ENCODE measurements around the gene ZNF496. TPM values are rescaled to one million over a fixed set of nuclear protein-coding genes. Genes with fewer than 3 reads are reported as not detected.
"Not testable (repeated sequence)": the region's sequence is repeated elsewhere in the genome, so short reads cannot be mapped to it uniquely, and the experiment has no call there.

The ZNF496 gene
- polyA plus RNA-seq (ENCODE audit: insufficient read depth in 1 of 5, insufficient read length in 5 of 5, low replicate concordance in 1 of 5): 10 to 100 TPM; 28.5 to 40.5 (median 37.4) TPM
- long read RNA-seq, donor 1, full-length matches to known transcripts: 7 of 13 reads
- long read RNA-seq, donor 1, partial matches to known transcripts: 0 of 13 reads
- long read RNA-seq, donor 1, other reads (novel, unspliced or antisense): 6 of 13 reads
- long read RNA-seq, donor 2, full-length matches to known transcripts: 1 of 1 reads
- long read RNA-seq, donor 2, partial matches to known transcripts: 0 of 1 reads
- long read RNA-seq, donor 2, other reads (novel, unspliced or antisense): 0 of 1 reads
- long read RNA-seq, donor 3, full-length matches to known transcripts: 3 of 10 reads
- long read RNA-seq, donor 3, partial matches to known transcripts: 7 of 10 reads
- long read RNA-seq, donor 3, other reads (novel, unspliced or antisense): 0 of 10 reads
- long read RNA-seq, donor 4, full-length matches to known transcripts: 9 of 9 reads
- long read RNA-seq, donor 4, partial matches to known transcripts: 0 of 9 reads
- long read RNA-seq, donor 4, other reads (novel, unspliced or antisense): 0 of 9 reads
- long read RNA-seq, donor 5, partial matches to known transcripts: 8 of 20 reads
- long read RNA-seq, donor 5, other reads (novel, unspliced or antisense): 9 of 20 reads
- long read RNA-seq, donor 6, full-length matches to known transcripts: 2 of 7 reads
- long read RNA-seq, donor 6, partial matches to known transcripts: 0 of 7 reads
- long read RNA-seq, donor 6, other reads (novel, unspliced or antisense): 5 of 7 reads
- long read RNA-seq, donor 7, full-length matches to known transcripts: 4 of 10 reads
- long read RNA-seq, donor 7, partial matches to known transcripts: 6 of 10 reads
- long read RNA-seq, donor 7, other reads (novel, unspliced or antisense): 0 of 10 reads
- long read RNA-seq, donor 8, full-length matches to known transcripts: 2 of 2 reads
- long read RNA-seq, donor 8, partial matches to known transcripts: 0 of 2 reads
- long read RNA-seq, donor 8, other reads (novel, unspliced or antisense): 0 of 2 reads

DNA sequence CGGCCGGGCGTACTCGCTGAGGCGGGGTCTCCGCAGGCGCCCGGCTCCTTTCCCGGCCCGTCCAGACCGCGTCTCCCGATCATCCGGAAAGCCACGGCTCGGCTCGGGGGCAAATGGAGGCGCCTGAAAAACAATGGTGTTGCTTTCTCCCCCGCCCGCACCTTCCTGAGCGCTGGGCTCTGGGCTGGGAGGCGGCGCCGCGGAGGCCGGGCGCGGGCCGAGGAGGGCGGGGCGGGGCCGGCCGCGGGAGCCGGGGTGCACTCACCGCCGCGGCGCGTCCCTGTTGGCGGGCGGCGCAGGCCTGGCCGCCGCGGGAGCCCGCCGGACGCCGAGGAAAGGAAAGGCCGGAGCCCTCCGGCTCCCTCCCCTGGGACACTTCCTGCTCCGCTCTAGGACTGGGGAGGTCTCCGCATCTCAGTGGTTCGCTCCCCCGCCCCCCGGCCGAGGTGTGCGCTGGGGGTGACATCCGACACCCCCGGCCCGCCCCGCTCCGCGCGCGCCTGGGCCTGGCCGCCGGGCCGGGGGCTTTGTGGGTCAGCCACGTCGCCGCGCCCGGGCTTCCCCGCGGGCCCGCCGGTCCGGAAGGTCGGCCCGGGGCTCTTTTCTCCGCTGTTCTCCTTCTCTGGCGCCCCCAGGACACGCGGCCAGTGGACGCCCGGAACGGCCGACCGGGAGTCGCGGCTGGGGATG, at the start of gene ZNF496:
TSS of gene ZNF496 (minus strand) at position 343 of the 690 bp plus-strand sequence. CDS start 2,289 bp downstream, outside the sequence.
- peak; percentile 82 to 88 for DNase-seq

DNA sequence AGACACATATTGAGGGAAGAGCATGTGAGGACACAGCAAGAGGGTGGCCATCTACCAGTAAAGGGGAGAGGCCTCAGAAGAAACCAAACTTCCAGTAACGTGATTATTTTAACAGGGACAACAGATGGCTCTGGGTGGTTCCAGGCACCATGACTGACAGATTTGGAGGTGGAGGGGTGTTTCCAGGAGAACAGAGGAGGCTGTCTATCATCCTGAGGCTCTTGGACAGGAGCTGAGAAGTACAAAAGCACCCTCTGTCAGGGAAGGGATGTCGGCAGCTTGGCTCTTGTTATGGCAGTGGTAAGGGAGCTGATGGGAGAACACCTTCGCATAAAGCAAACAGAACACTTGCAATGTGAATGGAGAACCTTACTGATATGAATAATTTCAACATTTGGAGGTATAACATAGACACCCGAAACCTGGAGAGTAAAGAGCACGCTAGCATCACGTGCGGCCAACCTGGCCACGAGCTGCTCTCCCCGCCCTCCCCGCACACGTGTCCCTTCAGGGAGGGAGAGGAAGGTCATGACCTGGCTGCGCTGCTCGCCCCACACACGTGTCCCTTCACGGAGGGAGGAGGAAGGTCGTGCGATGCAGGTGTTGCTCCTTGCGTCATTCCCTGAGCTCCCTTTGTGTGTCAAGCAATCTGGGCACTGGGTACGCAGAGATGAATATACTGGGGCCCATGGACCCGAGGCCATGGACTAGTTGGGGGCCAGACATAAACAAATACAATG, 46.8 kb upstream of the ZNF496 start:
- DNase-seq: no peak

DNA sequence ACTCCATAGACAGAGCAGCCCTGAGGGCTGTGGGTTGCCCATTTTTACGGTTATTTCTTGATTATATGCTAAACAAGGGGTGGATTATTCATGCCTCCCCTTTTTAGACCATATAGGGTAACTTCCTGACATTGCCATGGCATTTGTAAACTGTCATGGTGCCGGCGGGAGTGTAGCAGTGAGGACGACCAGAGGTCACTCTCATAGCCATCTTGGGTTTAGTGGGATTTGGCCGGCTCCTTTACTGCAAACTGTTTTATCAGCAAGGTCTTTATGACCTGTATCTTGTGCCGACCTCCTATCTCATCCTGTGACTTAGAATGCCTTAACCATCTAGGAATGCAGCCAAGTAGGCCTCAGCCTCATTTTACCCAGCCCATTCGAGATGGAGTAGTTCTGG, 46.0 kb upstream of the ZNF496 start:
- not testable (repeated sequence) for DNase-seq

DNA sequence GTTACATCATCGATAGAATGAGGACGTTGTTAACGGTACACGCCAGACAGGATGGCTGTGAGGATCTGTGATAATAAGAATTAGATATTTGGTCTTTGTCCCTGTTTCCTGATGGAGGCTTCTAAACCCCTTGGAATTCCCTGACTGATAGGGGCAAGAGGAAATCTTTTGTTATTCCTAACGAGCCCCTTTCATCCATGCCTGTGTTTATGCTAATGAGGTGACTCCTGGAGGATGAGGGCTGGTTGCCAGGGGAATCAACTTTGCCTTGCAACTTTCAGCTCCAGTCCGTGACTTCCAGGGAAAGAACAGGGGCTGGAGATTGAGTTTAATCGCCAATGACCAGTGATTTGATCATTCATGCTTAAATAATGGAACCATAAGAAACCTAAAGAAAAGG, 45.0 kb upstream of the ZNF496 start:
- DNase-seq: no peak

DNA sequence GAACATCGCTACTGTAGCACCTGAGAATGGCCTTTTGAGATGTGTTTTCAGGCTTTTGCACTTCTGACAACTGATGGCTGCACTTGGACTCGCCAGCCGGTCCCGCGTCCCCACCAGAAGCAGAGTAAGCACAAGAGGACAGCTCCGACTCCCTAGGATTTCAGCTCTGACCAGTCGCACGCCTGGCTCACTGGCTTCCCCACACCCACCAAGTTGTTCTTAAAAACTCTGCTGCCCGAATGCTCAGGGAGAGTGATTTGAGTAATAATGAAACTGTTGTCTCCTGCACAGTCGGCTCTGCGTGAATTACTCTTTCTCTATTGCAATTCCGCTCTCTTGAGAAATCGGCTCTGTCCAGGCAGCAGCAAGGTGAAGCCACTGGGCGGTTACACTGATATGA, 44.1 kb upstream of the ZNF496 start:
- DNase-seq: no peak

DNA sequence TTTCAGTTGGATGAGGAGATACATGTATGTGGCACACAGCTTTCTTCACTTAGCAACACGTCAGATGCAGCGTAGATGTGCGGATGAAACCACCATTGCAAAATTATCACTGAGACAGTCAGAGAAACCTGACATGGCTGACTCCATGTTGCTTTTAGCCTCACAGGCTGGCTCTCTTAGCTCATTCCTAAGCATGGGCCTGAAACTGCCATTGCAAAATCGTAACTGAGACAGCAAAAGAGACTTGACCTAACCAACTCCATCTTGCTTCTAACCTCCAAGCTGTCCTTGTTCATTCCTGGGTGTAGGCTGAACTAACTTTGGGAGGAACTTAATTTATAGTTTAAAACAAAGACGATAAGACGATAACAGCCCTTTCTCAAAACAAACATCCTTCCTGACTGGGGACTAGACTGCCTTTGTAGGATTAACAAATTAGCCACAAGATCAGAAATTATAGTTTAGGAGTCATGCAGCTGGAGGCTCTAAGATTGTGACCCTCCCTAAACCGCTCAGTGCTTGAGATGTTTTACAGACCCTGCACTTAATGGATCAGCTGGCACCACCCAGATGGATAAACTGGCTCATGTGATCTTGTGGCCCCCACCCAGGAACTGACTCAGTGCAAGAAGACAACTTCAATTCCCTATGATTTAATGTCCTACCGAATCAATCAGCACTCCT, 43.1 kb upstream of the ZNF496 start:
- not testable (repeated sequence) for DNase-seq

DNA sequence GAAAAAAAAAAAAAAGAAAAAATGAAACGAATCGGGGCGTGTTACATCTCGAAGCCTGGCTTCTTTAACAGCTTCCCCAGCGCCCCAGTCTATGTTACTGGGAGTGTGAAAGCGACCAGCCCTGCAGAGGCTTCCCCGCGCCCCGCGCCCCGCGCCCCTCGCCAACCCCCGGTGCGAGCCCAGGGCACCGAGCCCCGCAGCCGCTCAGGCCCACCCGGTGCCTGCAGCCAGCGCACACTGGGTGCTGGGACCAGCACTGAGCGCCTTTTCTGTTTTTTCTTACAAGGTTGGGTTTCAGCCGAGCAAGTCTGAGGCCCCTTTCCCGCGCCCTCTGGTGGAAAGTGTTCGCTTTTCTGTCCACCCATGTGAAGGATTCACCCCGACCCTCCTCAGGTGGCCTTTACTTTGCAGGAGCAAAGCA, 42.1 kb upstream of the ZNF496 start:
- peak in 1 of 2 donors; percentile 25 for DNase-seq

DNA sequence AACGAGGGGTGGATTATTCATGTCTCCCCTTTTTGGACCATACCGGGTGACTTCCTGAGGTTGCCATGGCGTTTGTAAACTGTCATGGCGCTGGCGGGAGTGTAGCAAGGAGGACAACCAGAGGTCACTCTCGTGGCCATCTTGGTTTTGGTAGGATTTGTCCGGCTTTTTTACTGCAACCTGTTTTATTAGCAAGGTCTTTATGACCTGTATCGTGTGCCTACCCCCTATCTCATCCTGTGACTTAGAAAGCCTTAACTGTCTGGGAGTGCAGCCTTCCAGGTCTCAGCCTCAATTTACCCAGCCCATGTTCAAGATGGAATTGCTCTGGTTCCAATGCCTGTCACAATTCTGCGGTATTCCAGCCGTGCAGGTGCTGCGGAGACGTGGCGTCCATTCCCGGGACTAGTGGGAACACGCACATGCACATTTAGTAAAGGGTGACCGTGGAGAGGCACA, 40.2 kb upstream of the ZNF496 start:
- no peak for DNase-seq

DNA sequence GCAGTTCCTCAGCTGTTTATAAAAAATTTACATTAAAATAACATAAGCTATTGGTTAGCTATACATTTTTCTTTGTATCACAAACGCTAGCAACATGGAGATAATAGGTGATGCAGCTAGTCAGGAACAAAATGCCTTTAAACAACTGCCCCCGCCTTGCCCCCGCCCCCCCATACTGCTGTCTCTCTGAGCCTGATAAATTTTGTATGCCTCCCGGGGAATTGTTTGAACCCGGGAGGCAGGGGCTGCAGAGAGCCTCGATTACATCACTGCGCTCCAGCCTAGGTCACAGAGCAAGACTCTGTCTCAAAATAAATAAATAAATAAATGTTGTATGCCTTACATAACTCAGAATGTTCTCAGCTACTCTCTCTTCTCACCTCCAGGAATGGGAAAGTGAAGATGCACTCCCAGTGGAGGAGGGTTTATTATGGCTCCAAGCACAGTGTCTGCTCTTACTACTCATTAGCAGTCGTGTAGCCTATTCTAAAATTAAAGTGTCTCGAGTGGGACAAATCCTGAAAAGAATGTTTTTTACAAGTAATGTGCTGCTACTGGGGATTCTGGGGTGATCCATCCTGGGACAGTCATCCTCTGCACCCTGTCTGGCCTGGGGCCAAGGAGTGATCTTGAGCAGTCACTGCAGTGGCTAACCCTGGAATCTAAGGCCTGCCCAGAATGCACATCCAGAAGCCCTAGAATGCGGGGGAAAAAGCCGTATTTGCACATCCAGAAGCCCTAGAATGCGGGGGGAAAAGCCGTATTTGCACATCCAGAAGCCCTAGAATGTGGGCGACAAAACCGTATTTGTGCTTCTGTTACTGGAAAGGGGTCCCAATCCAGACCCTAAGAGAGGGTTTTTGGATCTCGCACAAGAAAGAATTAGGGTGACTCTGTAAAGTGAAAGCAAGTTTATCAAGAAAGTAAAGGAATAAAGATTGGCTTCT, 39.4 kb upstream of the ZNF496 start:
- DNase-seq: no peak

DNA sequence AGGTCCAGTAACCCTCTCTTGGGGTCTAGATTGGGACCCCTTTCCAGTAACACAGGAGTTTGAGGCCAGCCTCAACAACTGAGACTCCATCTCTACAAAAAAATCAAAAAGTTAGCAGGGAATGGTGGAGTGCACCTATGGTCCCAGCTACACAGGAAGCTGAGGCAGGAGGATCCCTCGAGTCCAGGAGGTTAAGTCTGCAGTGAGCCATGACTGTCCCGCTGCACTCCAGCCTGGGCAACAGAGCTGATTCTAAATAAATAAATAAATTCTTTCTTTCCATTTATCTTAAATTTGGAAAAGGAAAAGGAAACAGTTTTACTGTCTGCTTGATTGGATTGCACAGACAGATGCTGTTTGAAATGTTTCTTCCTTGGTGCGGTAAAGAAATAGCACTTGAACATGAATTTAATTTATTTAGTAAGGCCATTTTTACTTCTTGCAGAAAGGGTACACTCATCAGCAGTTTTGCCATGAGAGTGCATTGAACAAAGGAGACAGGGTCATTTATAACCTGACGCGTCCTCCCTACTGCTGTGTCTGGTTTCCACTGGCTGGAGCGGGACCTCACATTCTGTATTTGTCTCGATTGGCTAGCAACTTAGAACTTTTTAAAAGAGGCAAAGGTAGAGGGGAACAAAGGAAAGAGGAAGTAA, 37.0 kb upstream of the ZNF496 start:
- no peak for DNase-seq

DNA sequence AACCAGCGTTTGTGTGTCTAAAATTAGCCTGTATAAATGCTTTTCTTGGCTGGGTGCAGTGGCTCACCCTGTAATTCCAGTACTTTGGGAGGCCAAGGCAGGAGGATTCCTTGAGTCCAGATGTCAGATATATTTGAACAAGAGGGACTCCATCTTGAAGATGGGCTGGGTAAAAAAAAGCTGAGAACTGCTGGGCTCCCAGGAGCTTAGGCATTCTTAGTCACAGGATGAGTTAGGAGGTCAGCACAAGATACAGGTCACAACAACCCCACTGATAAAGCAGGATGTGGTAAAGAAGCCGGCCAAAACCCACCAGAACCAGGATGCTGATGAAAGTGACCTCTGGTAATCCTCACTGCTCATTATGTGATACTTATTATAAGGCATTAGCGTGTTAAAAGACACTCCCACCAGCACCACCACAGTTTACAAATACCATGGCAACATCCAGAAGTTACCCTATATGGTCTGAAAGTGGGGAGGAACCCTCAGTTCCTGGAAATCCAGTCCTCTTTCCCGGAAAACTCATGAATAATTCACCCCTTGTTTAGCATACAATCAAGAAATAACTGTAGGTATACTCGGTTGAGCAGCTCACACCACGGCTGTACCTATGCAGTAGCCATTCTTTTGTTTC, 36.2 kb upstream of the ZNF496 start:
- DNase-seq: no peak

DNA sequence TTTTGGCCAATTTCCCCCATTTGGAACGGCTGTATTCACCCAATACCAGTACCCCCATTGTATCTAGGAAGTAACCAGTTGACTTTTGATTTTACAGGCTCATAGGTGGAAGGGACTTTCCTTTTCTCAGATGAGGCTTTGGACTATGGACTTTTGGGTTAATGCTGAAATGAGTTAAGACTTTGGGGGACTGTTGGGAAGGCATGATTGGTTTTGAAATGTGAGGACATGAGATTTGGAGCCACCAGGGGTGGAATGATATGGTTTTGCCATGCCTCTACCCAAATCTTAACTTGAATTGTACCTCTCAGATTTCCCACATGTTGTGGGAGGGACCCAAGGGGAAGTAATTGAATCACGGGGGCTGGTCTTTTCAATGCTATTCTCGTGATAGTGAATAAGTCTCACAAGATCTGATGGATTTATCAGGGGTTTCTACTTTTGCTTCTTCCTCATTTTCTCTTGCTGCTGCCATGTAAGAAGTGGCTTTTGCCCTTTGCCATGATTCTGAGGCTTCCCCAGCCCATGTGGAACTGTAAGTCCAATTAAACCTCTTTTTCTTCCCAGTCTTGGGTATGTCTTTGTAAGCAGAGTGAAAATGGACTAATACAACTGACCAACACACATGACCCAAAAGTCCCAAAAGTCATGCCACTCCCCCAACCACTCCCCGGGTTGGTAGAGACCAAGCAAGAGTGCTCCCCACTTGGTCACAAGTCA, 35.4 kb upstream of the ZNF496 start:
- DNase-seq: no peak

DNA sequence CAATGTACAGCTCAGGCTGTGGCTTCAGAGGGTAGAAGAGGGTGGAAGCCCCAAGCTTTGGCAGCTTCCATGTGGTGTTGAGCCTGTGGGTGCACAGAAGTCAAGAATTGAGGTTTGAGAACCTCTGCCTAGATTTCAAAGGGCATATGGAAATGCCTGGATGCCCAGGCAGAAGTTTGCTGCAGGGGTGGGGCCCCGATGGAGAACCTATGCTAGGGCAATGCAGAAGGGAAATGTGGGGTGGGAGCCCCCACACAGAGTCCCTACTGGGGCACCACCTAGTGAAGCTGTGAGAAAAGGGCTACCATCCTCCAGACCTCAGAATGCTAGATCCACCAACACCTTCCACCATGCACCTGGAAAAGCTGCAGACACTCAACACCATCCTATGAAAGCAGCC, 34.7 kb upstream of the ZNF496 start:
- DNase-seq: not testable (repeated sequence)

DNA sequence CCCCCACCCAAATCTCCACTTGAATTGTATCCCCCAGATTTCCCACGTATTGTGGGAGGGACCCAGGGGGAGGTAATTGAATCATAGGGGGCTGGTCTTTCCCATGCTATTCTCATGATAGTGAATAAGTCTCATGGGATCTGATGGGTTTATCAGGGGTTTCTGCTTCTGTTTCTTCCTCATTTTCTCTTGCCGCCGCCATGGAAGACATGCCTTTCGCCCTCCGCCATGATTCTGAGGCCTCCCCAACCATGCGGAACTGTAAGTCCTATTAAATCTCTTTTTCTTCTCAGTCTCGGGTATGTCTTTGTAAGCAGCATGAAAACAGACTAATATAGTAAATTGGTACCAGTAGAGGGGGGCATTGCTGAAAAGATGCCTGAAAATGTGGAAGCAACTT, 33.4 kb upstream of the ZNF496 start:
- DNase-seq: no peak

DNA sequence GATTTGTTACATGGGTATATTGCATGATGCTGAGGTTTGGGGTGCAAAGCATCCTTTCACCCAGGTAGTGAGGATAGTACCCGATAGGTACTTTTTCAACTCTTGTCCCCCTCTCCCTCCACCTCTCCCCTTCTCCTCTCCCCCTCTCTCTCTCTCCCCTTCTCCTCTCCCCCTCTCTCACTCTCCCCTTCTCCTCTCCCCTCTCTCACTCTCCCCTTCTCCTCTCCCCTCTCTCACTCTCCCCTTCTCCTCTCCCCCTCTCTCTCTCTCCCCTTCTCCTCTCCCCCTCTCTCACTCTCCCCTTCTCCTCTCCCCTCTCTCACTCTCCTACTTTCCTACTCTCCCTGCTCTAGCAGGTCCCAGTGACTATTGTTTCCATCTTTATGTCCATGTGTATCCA, 31.3 kb upstream of the ZNF496 start:
- not testable (repeated sequence) for DNase-seq

DNA sequence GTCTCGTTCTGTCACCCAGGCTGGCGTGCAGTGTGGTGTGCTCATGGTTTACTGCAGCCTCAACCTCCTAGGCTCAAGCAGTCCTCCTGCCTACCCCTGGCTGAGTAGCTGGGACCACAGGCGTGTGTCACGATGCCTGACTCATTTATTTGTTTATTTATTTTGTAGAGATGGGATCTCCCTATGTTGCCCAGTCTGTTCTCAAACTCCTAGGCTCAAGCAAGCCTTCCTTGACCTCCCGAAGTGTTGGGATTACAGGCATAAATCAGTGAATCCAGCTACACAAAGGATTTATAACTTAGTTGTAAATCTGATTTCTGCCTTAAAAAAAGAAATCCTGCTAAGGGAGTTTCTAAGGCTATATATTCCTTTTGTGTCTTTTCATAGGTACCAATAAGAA, 30.5 kb upstream of the ZNF496 start:
- DNase-seq: no peak

Measured in right lung (tissue), 10 donors.